SU-DHL-6 (cell line): ENCODE measurements around the gene ARPC1B.

Source experiments
- H2AFZ ChIP-seq: fragments of 200-600 bp; sonication (generic); 2 replicates; pipeline ENCODE4 v1.6.1; 2014; ENCODE audit warnings: low read depth, mild to moderate bottlenecking, moderate library complexity, mixed read lengths, antibody characterized with exemption, low read length; ENCODE audit not compliant: severe bottlenecking
- H3F3A ChIP-seq: fragments of 200-600 bp; shearing (Covaris generic); 2 replicates; pipeline ENCODE4 v1.6.0; 2016; ENCODE audit warnings: antibody characterized with exemption, mild to moderate bottlenecking; ENCODE audit not compliant: insufficient read depth
- H3K27ac ChIP-seq: fragments of 200-600 bp; sonication (generic); 2 replicates; pipeline ENCODE4 v1.5.1; 2016; ENCODE audit warnings: low read depth, mild to moderate bottlenecking, low read length, moderate library complexity, mixed read lengths
- H3K27me3 ChIP-seq: fragments of 200-600 bp; sonication (generic), shearing (Covaris generic); 2 replicates; pipeline ENCODE4 v1.6.0; 2014; ENCODE audit warnings: mild to moderate bottlenecking, low read length
- H3K36me3 ChIP-seq: fragments of 200-600 bp; sonication (generic); 2 replicates; pipeline ENCODE4 v1.6.1; 2014; ENCODE audit warnings: mild to moderate bottlenecking, low read length, mixed read lengths
- H3K4me2 ChIP-seq: fragments of 300-600, 200-600 bp; shearing (Covaris generic), sonication (generic); 2 replicates; pipeline ENCODE4 v1.6.0; 2014; ENCODE audit warnings: low read length, low read depth, mild to moderate bottlenecking; ENCODE audit not compliant: poor library complexity, severe bottlenecking
- H3K4me3 ChIP-seq: fragments of 200-600 bp; sonication (generic); 2 replicates; pipeline ENCODE4 v1.5.1; 2014; ENCODE audit warnings: antibody characterized with exemption, low read length, mild to moderate bottlenecking, mixed read lengths; ENCODE audit not compliant: insufficient read depth, poor library complexity, severe bottlenecking
- H3K79me2 ChIP-seq: fragments of 200-600 bp; sonication (generic); 2 replicates; pipeline ENCODE4 v1.6.1; 2014; ENCODE audit warnings: mild to moderate bottlenecking, low read length, moderate library complexity; ENCODE audit not compliant: insufficient read depth
- H3K9ac ChIP-seq: fragments of 200-600 bp; sonication (generic); 2 replicates; pipeline ENCODE4 v1.7.0; 2014; ENCODE audit warnings: mild to moderate bottlenecking, low read length
- H3K9me2 ChIP-seq: fragments of 200-600 bp; sonication (generic); replicated peaks from 2 replicates; pipeline ENCODE4 v1.6.1; 2014; ENCODE audit warnings: low read length; ENCODE audit not compliant: insufficient read depth
- H3K9me3 ChIP-seq: fragments of 200-600 bp; sonication (generic); 2 replicates; pipeline ENCODE4 v1.6.1; 2014; ENCODE audit warnings: low read length, mixed read lengths; ENCODE audit not compliant: insufficient read depth
- H4K20me1 ChIP-seq: fragments of 200-600 bp; sonication (generic); 2 replicates; pipeline ENCODE4 v1.6.1; 2014; ENCODE audit warnings: low read depth, mild to moderate bottlenecking, antibody characterized with exemption, low read length, moderate library complexity, mixed read lengths
- EZH2phosphoT487 ChIP-seq: fragments of 200-600 bp; sonication (generic), shearing (Covaris generic); conservative IDR thresholded peaks from 2 replicates; pipeline ENCODE4 v1.6.1; 2018; ENCODE audit warnings: mild to moderate bottlenecking, antibody characterized with exemption, low read length, moderate library complexity, mixed read lengths
- TF ChIP-seq, protein P1 (sequence below): fragments of 200-600 bp; sonication (generic); IDR thresholded peaks from one replicate; pipeline ENCODE4 v1.5.1; 2017; ENCODE audit warnings: antibody characterized with exemption, mild to moderate bottlenecking, low read length, moderate library complexity; ENCODE audit not compliant: insufficient read depth, poor library complexity, severe bottlenecking

The ARPC1B gene

DNA sequence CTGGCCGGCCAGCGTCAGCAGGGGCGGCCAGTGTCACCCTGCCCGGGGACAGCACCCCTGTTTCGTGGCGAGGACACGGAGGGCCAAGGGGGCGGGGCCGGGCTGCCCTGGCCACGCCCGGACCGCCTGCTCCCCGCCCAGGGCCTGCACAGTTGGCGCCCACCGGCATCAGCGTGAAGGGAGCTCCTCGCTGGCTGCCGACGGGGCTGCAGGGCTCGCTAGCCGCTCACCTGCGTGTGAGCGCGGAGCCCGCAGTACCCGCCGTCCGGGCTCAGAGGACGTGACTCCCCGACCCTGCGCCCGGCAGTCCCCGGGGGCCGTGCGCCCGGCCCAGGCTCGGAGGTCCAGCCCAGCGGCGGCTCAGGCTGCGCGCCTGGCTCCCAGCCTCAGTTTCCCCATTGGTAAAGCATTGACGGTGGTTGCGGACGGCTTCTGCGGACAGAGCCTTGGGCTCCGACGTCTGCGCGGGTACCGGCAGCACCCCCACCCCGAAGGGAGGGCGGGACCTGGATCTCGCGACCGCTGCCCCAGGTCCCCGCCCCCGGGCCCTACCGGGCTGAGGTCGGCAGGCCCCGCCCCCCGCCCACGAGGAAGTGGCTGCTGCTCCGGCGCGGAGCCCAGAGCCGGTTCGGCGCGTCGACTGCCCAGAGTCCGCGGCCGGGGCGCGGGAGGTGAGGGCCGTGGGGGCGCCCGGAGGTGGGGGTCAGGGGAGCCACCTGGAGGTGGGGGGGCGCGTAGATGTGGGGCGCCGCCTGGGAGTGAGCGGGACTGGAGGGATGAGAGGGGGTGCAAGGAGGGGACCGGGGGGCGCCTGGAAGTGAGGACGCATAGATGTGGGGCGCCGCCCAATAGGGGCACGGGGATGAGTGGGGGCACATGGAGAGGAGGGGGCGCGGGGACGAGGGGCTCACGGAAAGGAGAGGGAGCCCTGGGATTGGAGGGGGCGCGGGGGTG lies at the start of gene ARPC1B:
ARPC1B (plus strand) TSS at position 620 of the 954 bp plus-strand sequence. CDS start 10,985 bp downstream, outside the sequence.
- Histone ChIP-seq H3K79me2 (peaks cover 41% of the 10 kb centered on the region), H3K36me3 (no peaks in the 10 kb centered on the region), H3K9me2 (no peaks in the 10 kb centered on the region), H2AFZ (peak within 1 kb of the TSS; percentile 90), H3K27ac (peak within 1 kb of the TSS; percentile 82), H3K9ac (peak within 1 kb of the TSS; percentile 91), H3K4me2 (peak within 1 kb of the TSS; percentile 63), H3F3A (peaks cover 19% of the 10 kb centered on the region), H3K27me3 (no peaks in the 10 kb centered on the region), H3K4me3 (peak within 1 kb of the TSS; percentile 70), H4K20me1 (peaks cover 6% of the 10 kb centered on the region; the same call in 1 of the 2 replicates), H3K9me3 (no peaks in the 10 kb centered on the region)
- no peak for TF ChIP-seq EZH2phosphoT487
- TF ChIP-seq, protein P1, sequence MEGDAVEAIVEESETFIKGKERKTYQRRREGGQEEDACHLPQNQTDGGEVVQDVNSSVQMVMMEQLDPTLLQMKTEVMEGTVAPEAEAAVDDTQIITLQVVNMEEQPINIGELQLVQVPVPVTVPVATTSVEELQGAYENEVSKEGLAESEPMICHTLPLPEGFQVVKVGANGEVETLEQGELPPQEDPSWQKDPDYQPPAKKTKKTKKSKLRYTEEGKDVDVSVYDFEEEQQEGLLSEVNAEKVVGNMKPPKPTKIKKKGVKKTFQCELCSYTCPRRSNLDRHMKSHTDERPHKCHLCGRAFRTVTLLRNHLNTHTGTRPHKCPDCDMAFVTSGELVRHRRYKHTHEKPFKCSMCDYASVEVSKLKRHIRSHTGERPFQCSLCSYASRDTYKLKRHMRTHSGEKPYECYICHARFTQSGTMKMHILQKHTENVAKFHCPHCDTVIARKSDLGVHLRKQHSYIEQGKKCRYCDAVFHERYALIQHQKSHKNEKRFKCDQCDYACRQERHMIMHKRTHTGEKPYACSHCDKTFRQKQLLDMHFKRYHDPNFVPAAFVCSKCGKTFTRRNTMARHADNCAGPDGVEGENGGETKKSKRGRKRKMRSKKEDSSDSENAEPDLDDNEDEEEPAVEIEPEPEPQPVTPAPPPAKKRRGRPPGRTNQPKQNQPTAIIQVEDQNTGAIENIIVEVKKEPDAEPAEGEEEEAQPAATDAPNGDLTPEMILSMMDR = no peak

DNA sequence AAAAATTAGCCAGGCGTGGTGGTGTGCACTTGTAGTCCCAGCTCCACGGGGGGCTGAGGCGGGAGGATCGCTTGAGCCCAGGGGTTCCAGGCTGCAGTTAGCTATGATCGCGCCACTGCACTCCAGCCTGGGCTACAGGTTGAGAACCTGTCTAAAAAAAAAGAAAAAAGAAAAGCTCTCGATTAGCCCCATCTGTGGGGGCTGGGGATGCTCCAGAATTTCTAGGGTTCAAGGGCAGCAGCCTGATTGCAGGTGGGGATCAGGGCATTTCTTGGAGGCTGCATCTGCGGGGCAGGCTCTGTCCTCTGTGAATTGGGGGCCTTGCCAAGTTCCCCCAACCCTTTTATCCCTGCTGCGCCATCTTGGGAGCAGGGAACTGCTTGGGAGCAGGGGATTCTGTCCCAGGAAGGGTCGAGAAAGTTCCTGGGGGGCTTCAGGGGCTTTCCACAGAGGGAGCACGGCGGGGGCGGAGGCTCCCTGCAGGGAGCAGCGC lies 49.5 kb upstream of the ARPC1B start:
- Histone ChIP-seq H3K4me3 (peak overlapping the region; percentile 81), H3K36me3 (no peaks in the 10 kb centered on the region), H3K4me2 (peak overlapping the region; percentile 71), H2AFZ (peak overlapping the region; percentile 86), H3K9me3 (no peaks in the 10 kb centered on the region), H3F3A (peaks cover 7% of the 10 kb centered on the region; the same call in 1 of the 2 replicates), H4K20me1 (peaks cover 9% of the 10 kb centered on the region; the same call in 1 of the 2 replicates), H3K79me2 (peaks cover 52% of the 10 kb centered on the region), H3K27ac (peak overlapping the region; percentile 51), H3K27me3 (no peaks in the 10 kb centered on the region), H3K9me2 (no peaks in the 10 kb centered on the region), H3K9ac (peak overlapping the region; percentile 95)
- TF ChIP-seq EZH2phosphoT487 = no peak
- TF ChIP-seq, protein P1 = no peak

DNA sequence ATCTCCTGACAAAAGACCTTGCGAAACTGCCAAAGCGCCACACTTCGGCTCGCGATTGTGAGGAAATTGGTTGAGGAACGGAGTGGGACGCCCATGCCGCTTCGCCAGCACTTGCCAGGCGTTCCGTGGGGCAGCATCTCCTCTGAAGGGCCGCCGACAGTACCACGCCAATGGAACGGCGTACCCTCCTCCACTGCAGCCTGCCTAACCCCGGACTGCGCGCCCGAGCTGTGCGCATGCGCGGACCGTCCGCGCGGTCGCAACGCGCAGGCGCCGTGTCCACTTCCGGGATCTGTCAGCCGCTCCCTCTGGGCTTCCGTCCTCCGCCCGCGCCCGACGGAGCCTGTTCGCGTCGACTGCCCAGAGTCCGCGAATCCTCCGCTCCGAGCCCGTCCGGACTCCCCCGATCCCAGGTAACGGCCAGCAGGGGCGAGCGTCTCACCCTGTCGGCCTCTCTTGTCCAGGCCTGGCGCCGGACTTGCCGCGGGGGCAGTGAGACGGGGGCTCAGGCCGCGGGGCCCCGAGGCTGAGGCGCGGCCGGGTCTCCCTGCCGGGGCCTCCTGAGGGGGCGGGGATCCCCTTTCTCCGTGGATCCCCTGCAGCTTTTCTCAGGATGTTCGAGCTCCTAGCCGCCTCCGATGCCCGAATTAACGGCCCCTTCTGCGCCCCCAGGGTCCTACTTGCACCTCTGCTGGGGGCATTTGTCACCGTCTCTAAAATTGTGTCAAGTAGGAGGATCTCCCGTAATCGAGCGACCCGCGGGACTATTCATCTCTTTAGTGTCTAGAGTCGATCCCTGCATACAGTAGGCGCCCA lies 48.7 kb upstream of the ARPC1B start, which contains the start of gene ARPC1A:
ARPC1A (plus strand) TSS at position 307 of the 816 bp plus-strand sequence. CDS start 7,456 bp downstream, outside the sequence.
- TF ChIP-seq, protein P1 = no peak
- no peak for TF ChIP-seq EZH2phosphoT487

More for the DNA sequence above, 48.7 kb upstream of the ARPC1B start, which contains the start of gene ARPC1A:
- Histone ChIP-seq H3K9me2 (no peaks in the 10 kb centered on the region), H3K9me3 (no peaks in the 10 kb centered on the region), H3K4me3 (peak within 1 kb of the TSS; percentile 81), H3K27ac (peak within 1 kb of the TSS; percentile 51), H3K4me2 (peak within 1 kb of the TSS; percentile 85), H3K9ac (peak within 1 kb of the TSS; percentile 95), H4K20me1 (peaks cover 13% of the 10 kb centered on the region; the same call in 1 of the 2 replicates), H3K36me3 (no peaks in the 10 kb centered on the region), H3K79me2 (peaks cover 59% of the 10 kb centered on the region), H3K27me3 (no peaks in the 10 kb centered on the region), H2AFZ (peak within 1 kb of the TSS; percentile 86), H3F3A (peaks cover 7% of the 10 kb centered on the region; the same call in 1 of the 2 replicates)
